Nephron progenitor cell (in vitro differentiated cells): Measurements from ENCODE around the gene ECSIT.

Source experiments
- DNase-seq: peaks from one replicate; pipeline ENCODE4 v3.0.0; 2021
- H3K27ac Mint-ChIP-seq: 2 replicates; pipeline ENCODE4 v1.8.0; 2021; ENCODE audit warnings: mild to moderate bottlenecking, moderate library complexity, mixed read lengths
- H3K27me3 Mint-ChIP-seq: 2 replicates; pipeline ENCODE4 v1.8.0; 2021; ENCODE audit warnings: mild to moderate bottlenecking, low read depth, mixed read lengths; ENCODE audit not compliant: poor library complexity
- H3K36me3 Mint-ChIP-seq: 2 replicates; pipeline ENCODE4 v1.8.0; 2021; ENCODE audit warnings: low read depth, mixed read lengths
- H3K4me1 Mint-ChIP-seq: 2 replicates; pipeline ENCODE4 v1.8.0; 2021; ENCODE audit warnings: mixed read lengths
- H3K4me3 Mint-ChIP-seq: 2 replicates; pipeline ENCODE4 v1.8.0; 2021; ENCODE audit warnings: mild to moderate bottlenecking, moderate library complexity, mixed read lengths
- H3K9me3 Mint-ChIP-seq: 2 replicates; pipeline ENCODE4 v1.8.0; 2021; ENCODE audit warnings: mild to moderate bottlenecking, moderate library complexity, mixed read lengths
- TF ChIP-seq, protein P1 (sequence below): fragments of 200-600 bp; sonication (generic); IDR thresholded peaks from 2 replicates; pipeline ENCODE4 v1.5.0; 2021; ENCODE audit warnings: antibody characterized with exemption

The ECSIT gene

GRCh38 chr19:11482384-11483050 is 46.4 kb downstream of the ECSIT start:
- H3K9me3 Mint-ChIP-seq, result peaks cover 8% of the 10 kb centered on the region
- no peak overlapping the region for H3K27ac Mint-ChIP-seq
- peaks cover 5% of the 10 kb centered on the region for H3K4me1 Mint-ChIP-seq
- TF ChIP-seq, protein P1, sequence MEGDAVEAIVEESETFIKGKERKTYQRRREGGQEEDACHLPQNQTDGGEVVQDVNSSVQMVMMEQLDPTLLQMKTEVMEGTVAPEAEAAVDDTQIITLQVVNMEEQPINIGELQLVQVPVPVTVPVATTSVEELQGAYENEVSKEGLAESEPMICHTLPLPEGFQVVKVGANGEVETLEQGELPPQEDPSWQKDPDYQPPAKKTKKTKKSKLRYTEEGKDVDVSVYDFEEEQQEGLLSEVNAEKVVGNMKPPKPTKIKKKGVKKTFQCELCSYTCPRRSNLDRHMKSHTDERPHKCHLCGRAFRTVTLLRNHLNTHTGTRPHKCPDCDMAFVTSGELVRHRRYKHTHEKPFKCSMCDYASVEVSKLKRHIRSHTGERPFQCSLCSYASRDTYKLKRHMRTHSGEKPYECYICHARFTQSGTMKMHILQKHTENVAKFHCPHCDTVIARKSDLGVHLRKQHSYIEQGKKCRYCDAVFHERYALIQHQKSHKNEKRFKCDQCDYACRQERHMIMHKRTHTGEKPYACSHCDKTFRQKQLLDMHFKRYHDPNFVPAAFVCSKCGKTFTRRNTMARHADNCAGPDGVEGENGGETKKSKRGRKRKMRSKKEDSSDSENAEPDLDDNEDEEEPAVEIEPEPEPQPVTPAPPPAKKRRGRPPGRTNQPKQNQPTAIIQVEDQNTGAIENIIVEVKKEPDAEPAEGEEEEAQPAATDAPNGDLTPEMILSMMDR, result peak; percentile 88
- DNase-seq, result peak; percentile 83
- H3K36me3 Mint-ChIP-seq, result peaks cover 15% of the 10 kb centered on the region
- peak overlapping the region; percentile 48 for H3K4me3 Mint-ChIP-seq
- H3K27me3 Mint-ChIP-seq, result peaks cover 51% of the 10 kb centered on the region

GRCh38 chr19:11481534-11482383 is 47.2 kb downstream of the ECSIT start:
- TF ChIP-seq, protein P1, result no peak
- H3K36me3 Mint-ChIP-seq, result peaks cover 15% of the 10 kb centered on the region
- H3K9me3 Mint-ChIP-seq, result peaks cover 8% of the 10 kb centered on the region
- H3K4me3 Mint-ChIP-seq, result peak overlapping the region; percentile 48
- H3K4me1 Mint-ChIP-seq, result peaks cover 5% of the 10 kb centered on the region
- H3K27me3 Mint-ChIP-seq, result peaks cover 59% of the 10 kb centered on the region
- peak; percentile 82 for DNase-seq
- H3K27ac Mint-ChIP-seq, result no peak overlapping the region

DNA sequence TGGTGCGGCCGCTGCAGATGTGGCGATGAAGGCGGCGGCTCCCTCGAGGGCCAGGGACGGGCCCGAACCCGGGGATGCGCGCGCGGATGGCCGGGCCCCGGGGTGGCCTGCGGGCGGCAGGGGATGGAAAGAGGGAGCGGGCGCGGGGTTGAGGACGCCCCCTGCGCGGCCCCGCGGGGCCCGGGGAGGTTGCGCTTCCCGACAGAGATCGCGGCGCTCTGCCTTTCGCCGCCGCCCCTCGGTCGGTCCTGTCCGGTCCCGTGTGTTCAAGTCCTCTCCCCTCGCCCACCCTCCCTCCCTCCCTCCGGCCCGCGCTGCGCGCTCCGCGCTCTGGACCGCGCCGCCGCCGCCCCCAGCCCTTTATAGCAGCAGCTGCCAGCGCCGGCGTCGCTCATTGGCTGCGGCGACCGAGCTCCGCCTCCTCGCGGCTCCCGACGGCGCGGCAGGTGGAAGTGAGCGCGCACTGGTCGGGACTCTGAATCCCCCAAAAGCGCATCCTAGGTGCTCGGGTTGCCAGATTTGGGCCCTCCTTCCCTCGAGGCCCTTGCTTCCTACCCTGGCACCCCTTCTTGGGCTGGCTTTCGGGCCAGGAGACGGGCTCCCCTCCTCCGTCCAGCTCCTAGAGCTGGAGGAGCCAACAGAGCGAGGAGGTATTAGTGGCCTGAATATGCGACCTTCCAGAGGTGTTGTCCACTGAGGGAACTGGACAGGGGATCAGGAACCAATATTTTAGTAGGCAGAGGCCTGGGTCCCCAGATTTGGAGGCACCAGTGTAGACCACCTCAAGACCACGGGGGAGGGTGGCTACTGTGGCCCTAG is 48.0 kb downstream of the ECSIT start, which contains the start of gene ELAVL3:
TSS of gene ELAVL3 (minus strand) at position 332 of the 819 bp plus-strand sequence. CDS start 438 bp downstream, outside the sequence.
- DNase-seq, result peak; percentile 59
- TF ChIP-seq, protein P1, result no peak
- H3K4me1 Mint-ChIP-seq, result peaks cover 5% of the 10 kb centered on the region
- peak within 1 kb of the TSS; percentile 45 for H3K4me3 Mint-ChIP-seq
- peaks cover 8% of the 10 kb centered on the region for H3K9me3 Mint-ChIP-seq
- no peak within 1 kb of the TSS for H3K27ac Mint-ChIP-seq
- H3K27me3 Mint-ChIP-seq, result peaks cover 63% of the 10 kb centered on the region
- H3K36me3 Mint-ChIP-seq, result peaks cover 15% of the 10 kb centered on the region

DNA sequence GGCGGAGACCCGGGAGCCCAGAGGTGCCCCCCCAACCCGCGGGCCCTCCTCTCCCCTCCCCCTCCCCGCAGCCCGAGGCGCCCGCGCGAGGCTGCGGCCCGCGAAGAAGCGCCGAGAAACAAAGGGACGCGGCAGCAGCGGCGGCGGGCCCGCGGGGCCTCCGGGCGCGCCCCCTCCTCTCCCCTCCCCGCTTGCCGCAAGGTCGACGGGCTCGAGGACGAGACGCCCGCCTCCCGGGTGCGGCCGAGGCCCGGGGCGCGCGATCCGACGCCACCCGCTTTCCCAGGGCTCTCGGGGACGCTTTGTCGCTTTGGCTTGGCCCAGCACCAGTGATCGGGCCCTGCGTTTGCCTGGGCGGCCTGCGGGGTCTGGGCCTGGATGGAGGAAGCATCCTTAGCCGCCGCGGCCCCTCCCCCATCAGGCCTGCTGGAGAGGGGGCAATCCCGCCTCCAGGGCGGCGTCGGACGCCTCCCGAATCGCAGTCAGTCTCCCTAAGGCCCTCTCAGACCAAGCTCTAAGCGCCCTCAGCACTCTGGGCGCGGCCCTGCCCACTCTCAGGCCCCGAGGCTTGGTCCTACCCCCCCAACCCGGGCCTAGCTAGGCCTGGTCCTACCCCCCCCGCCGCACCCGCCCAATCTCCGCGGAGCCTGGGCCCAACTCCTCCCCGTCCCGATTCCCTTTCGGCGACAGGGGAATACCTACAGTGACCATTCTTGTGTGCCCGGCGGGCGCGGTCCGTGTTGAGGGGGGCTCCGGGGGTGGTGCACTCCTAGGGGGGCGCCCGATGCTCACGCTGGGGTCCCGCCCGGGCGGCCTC is 48.8 kb downstream of the ECSIT start:
- H3K27me3 Mint-ChIP-seq, result peaks cover 70% of the 10 kb centered on the region
- H3K4me1 Mint-ChIP-seq, result peaks cover 5% of the 10 kb centered on the region
- H3K9me3 Mint-ChIP-seq, result peaks cover 8% of the 10 kb centered on the region
- TF ChIP-seq, protein P1, result no peak
- DNase-seq, result no peak
- H3K27ac Mint-ChIP-seq, result no peak overlapping the region
- peaks cover 9% of the 10 kb centered on the region for H3K36me3 Mint-ChIP-seq
- no peak overlapping the region for H3K4me3 Mint-ChIP-seq
